HG03469 (cell line): Measurements from ENCODE around the gene DIS3L2.

ENCODE experiments used
- ATAC-seq: cut with Tn5 transposase; IDR thresholded peaks from one replicate; pipeline ENCODE4 v1.9.1; 2021; ENCODE audit warnings: mild to moderate bottlenecking, moderate library complexity, moderate number of reproducible peaks; ENCODE audit not compliant: unreplicated experiment

Gene DIS3L2

DNA sequence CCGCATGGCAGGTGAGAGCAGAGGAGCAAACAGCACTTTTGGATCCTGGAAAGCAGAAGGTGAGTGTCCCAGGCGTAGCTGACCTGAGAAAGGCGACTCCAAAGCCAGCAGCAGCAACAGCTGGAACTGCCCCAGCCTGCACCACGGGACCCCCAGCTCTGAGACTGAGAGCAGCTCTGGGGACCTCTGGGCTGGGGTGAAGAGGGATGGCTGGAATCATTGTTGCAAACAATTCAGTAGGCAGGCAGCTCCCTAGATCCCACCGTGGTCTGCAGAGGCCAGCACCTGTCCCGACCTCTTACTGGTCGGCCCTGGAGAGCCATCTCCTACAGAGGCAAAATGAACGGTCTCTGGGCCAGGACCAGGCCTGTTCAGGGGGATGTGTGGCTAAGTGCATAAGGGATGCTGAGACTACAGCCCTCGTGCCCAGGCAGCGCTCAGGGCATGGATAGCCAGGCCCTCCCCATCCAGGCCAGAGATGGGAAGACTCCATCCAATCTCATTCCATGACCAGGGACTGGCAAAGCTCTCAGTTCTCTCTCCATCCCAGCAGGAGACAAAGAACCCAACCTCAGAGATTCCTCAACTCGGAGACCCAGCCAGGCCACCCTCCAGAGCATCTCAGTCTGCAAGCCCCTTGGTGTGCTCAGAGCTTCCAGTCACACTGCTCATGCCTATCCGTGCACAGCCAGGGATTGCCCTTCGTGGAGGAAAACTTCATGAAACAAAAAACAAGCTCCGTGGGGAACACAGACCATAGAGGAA is 378.8 kb downstream of the DIS3L2 start:
- no peak for ATAC-seq

GRCh38 chr2:232341061-232341738 is 379.7 kb downstream of the DIS3L2 start:
- no peak for ATAC-seq

DNA sequence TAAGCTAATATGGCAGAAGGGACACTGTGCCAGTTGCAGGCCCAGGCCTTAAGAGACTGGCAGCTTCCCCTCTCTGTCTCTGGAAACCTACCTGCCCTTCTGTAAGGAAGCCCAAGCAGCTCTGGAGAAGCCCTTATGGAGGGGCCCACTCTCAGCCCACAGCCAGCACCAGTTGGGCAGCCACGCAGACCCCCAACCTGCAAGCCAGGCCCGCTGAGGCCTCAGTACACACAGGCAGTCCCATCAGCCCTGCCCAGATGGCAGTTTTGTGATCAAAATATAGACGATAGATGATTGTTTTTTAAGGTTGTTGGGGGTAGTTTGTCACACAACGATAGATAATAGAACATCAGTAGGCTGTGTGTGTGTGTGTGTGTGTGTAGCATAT is 380.2 kb downstream of the DIS3L2 start:
- no peak for ATAC-seq

DNA sequence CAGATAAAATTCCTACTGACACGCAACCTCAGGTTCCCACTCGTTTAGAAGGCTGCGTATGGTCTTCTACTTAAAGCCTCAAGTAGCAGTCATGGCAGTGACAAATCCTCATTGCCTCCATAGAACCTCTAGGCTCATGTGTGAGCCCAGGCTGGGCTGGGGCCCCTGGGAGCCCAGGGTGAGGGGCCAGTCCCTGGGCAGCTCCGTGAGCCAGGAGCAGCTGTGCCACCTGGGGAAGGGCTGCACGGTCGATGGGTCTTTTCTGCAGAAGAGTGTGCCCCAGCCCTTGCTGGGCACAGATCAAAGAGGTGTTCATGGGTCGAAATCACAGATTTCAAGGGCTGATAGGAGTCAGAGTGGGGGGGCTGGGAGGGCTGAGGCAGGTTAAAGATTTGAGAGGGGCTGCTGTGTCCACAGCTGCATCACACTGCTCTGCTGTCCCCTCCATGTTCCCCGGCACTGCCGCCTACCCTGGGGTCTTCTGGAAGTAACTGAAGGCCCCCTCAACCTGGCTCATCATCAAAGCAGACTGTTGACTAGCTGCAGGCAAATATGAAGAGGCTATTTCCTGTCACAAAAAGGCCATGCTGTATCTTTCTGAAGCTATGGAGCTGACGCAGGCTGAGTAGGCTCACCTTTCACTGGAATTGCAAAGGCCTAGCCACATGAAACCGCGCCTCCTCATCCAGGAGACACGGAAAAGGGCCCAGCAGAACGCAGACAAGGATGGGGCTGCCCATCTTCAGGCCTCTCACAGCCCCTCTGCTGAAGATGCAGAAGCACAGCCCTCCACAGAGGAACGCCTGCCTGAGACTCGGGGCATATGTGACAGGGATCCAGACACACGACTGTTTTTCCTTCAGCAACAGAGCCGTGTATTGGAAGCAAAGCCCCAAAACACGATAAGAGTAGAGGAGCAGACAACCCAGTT is 381.4 kb downstream of the DIS3L2 start:
- ATAC-seq = no peak

GRCh38 chr2:232343821-232344220 is 382.3 kb downstream of the DIS3L2 start:
- no peak for ATAC-seq

- ATAC-seq = no peak
Observed at GRCh38 chr2:232345251-232345650, 383.7 kb downstream of the DIS3L2 start.

GRCh38 chr2:232347369-232347768 is 385.9 kb downstream of the DIS3L2 start:
- no peak for ATAC-seq

GRCh38 chr2:232348936-232349335 is 387.4 kb downstream of the DIS3L2 start:
- ATAC-seq = no peak

GRCh38 chr2:232349546-232349945 is 388.0 kb downstream of the DIS3L2 start:
- ATAC-seq = no peak

DNA sequence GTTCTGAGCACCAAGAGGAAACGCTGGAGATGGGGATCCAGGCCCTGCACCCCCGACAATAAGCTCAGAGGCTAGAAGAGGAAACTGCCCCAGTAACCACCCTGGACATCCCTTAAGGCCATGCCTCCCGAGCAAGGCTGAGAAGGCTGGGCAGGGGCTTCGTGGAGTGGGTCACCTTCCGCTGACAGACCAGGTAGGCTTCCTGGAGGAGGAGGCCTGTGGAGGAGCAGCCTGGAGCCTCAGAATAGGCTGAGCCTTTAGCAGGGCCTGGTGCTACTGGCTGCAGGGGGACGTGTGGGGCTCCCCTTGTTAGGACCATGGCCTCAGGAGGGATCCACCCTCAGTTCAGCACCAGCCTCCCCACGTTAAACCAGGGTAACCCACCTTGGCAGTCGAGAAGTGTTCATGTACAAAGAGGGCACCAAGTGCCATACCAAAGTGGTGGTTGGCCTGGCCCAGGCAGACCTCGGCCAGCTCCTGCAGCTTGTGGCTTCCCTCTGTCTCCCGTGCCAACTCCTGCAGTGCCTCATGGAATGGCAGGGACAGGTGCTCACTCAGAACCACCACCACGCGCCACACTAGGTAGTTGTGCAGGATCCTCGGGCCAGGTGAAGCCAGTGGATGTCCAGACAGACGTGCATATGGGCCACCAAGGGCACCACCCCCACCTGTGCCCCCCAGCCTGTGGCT is 388.6 kb downstream of the DIS3L2 start:
- no peak for ATAC-seq

GRCh38 chr2:232350804-232351685 is 389.5 kb downstream of the DIS3L2 start:
- no peak for ATAC-seq

- no peak for ATAC-seq
Observed at GRCh38 chr2:232351686-232352510, 390.4 kb downstream of the DIS3L2 start.

DNA sequence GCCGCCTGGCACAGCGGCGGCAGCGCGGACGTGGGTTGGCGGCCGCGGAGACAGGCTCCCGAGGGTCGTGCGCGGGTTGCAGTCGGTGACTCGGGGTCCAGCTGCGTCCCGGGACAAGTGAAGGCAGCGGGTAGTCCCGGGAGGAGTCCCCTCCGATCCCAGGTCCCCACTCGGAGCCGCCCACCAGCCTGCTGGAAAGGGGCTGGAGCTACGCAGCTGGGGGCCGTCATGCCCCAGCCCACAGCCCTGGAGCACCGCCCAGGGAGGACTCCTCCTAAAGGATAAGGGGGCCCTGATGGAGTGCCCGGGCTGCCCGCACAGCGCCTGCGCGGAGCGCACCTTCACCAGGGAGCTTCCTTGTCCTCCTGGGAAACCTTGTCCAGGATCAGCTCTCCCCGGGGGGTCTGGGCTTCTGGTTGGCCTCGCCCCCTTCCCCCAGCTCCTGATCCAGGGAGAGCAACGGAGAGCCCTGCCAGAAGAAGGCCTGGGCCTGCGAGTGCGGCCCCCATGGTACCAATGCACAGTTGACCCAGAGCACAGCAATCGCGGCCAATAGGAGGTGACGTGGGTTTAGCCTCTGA is 391.1 kb downstream of the DIS3L2 start:
- ATAC-seq = no peak

GRCh38 chr2:232353096-232353495 is 391.6 kb downstream of the DIS3L2 start:
- ATAC-seq = no peak

DNA sequence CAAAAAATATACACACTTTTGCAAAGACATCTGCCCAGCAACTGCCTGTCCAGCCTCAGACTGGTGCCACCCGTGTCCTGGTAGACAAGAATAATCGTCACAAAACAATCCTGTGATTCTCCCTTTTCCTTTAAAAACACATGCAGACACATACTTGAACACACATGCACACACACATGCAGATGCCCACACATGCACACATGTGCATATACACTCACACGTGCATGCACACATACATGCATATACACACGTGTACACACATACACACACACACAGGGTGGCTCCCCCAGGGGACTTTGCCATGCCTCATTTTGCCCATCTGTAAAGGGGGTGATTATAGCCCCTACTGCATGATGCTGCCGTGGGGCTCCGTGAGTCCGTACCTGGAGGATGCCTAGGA is 392.1 kb downstream of the DIS3L2 start:
- ATAC-seq = no peak

DNA sequence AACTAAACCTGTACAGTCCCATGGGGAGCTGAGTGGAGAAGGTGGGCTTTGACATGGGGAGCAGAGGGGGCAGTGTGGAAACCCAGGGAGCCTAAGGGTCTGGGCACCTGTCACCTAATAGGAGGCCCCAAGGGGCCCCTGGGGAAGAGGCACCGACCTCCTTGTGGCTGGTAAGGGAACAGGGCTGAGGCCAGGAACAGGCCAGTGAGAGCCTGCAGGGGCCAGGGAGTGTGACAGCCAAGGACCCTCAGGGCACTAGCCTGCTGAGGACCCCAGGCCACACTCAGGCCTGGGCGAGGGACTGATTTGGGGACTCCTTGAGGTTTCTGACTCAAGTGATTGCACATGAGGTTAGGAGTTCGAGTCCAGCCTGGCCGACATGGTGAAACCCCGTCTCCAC is 392.6 kb downstream of the DIS3L2 start:
- no peak for ATAC-seq

GRCh38 chr2:232361646-232362045 is 400.1 kb downstream of the DIS3L2 start:
- ATAC-seq = no peak

DNA sequence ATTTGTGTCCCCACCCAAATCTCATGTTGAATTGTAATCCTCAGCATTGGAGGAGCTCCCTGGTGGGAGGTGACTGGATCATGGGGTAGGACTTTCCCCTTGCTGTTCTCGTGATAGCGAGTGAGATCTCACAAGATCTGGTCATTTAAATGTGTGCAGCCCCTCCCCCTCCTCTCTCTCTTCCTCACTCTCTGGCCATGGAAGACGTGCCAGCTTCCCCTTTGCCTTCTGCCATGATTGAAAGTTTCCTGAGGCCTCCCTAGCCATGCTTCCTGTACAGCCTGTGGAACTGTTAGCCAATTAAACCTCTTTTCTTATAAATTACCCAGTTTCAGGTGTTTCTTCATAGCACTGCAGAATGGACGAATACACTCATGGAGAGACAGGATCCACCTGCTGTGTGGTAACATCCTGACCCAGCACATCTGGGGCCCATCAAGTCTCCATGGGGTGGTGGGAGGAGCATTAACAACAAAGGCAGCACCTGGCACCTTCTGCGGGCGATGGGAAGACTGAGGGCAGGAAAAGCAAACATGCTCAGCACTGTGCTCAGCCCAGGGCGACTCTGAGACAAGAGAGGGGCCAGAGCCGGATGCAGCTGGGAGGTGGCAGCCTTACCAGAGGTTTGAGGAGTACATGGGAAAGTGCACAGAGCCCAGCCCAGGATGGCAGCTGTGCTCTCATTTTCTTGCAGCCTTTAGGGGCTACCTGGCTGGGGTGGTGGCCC is 400.8 kb downstream of the DIS3L2 start:
- no peak for ATAC-seq
